K562 treated with DMSO at 1 percent for 24 hours (cell line): Measurements from ENCODE around the gene SIK1. TPM values are rescaled to one million over a fixed set of nuclear protein-coding genes. Genes with fewer than 3 reads are reported as not detected.

Experiments
- total RNA-seq: library from RNA; unstranded; fragments of 300-600 nt; gene quantifications from 2 replicates; pipeline ENCODE4 v1.2.3, GENCODE V29; 2022; ENCODE audit warnings: low read depth; ENCODE audit not compliant: insufficient read depth

The SIK1 gene
- total RNA-seq = not detected in 2 replicates

GRCh38 chr21:43426404-43427241 is at the start of gene SIK1:
SIK1 (minus strand) TSS chr21:43427131; CDS start chr21:43426178, 953 bp downstream.

Other genes with a start within 250 kb of the SIK1 start
- gene HSF2BP, start 232.4 kb upstream of the SIK1 start, total RNA-seq = 0.29 TPM in 1 of 2 replicates, not detected in the other
- gene RRP1B, start 232.4 kb upstream of the SIK1 start, total RNA-seq = 24.4 and 27.0 TPM in 2 replicates